CD4-positive, alpha-beta T cell (primary cell): Measurements from ENCODE around the gene CACNA2D4. TPM values are rescaled to one million over a fixed set of nuclear protein-coding genes. Genes with fewer than 3 reads are reported as not detected.
"Not testable (repeated sequence)": the region's sequence is repeated elsewhere in the genome, so short reads cannot be mapped to it uniquely, and the experiment has no call there.

Experiments used
- ATAC-seq: fragments of 200-7000 bp; cut with Tn5 transposase; one replicate; pipeline ENCODE4 v1.10.0; 2022; ENCODE audit warnings: mild to moderate bottlenecking; ENCODE audit not compliant: poor library complexity
- CTCF ChIA-PET: fragments of 350-600 bp; sonication (Branson Sonifier 250); formaldehyde crosslinking; loops from one replicate; lab custom pipeline; 2021; ENCODE audit warnings: antibody characterized with exemption, inconsistent platforms; lab: Charles Lee
- POLR2A ChIA-PET: fragments of 350-600 bp; sonication (Branson Sonifier 250); formaldehyde crosslinking; loops from one replicate; lab custom pipeline; 2021; ENCODE audit warnings: antibody characterized with exemption, inconsistent platforms; lab: Charles Lee
- DNase-seq, 14 experiments: peaks; one replicate each; pipeline ENCODE4 v3.0.0-alpha.2; 2013 to 2020; ENCODE audit warnings: mixed read lengths in 2 of 14
- H3K27ac ChIP-seq, 2 donors: one replicate each; pipeline versions ENCODE4 v1.5.1 to v1.7.0; 2013; ENCODE audit warnings: low read length in 2 of 2, low read depth in 1 of 2, mild to moderate bottlenecking in 1 of 2
- H3K27me3 ChIP-seq, 2 experiments: 1 replicate in 1 of 2; 2 replicates in 1 of 2; pipeline versions ENCODE4 v1.6.1 to v1.7.0; 2013; ENCODE audit warnings: low read length in 2 of 2, control low read depth in 1 of 2, mild to moderate bottlenecking in 1 of 2, moderate library complexity in 1 of 2; ENCODE audit not compliant: insufficient read depth in 2 of 2, control insufficient read depth in 1 of 2
- H3K36me3 ChIP-seq: one replicate; pipeline ENCODE4 v1.6.1; 2013; ENCODE audit warnings: low read length, control low read depth; ENCODE audit not compliant: insufficient read depth
- H3K4me1 ChIP-seq: one replicate; pipeline ENCODE4 v1.6.1; 2013; ENCODE audit warnings: low read length, control low read depth; ENCODE audit not compliant: insufficient read depth
- H3K4me3 ChIP-seq: one replicate; pipeline ENCODE4 v1.5.1; 2013; ENCODE audit warnings: mild to moderate bottlenecking, low read length, moderate library complexity
- H3K9me3 ChIP-seq, 2 experiments: 1 replicate in 1 of 2; 2 replicates in 1 of 2; pipeline versions ENCODE4 v1.6.1 to v1.7.0; 2013; ENCODE audit warnings: low read length in 2 of 2, mild to moderate bottlenecking in 2 of 2, control low read depth in 1 of 2, moderate library complexity in 1 of 2; ENCODE audit not compliant: control insufficient read depth in 1 of 2, insufficient read depth in 1 of 2
- H3K27ac Mint-ChIP-seq: one replicate; pipeline ENCODE4 v1.8.0; 2020; ENCODE audit warnings: mixed read lengths
- H3K27me3 Mint-ChIP-seq: one replicate; pipeline ENCODE4 v1.8.0; 2021; ENCODE audit warnings: mixed read lengths
- H3K36me3 Mint-ChIP-seq: one replicate; pipeline ENCODE4 v1.8.0; 2021; ENCODE audit warnings: low read depth, mixed read lengths
- H3K4me1 Mint-ChIP-seq: one replicate; pipeline ENCODE4 v1.8.0; 2021; ENCODE audit warnings: low read depth, mixed read lengths
- H3K4me3 Mint-ChIP-seq: one replicate; pipeline ENCODE4 v1.8.0; 2020; ENCODE audit warnings: mild to moderate bottlenecking, mixed read lengths
- H3K9me3 Mint-ChIP-seq: one replicate; pipeline ENCODE4 v1.8.0; 2020; ENCODE audit warnings: mixed read lengths
- intact Hi-C, 2 experiments: fragments of 100-400 bp; cut with DNase I in 1 of 2; cut with micrococcal nuclease in 1 of 2; formaldehyde crosslinking; loops; one replicate each; pipeline versions ENCODE4 v1.15.1 to v1.9.0; 2023 to 2025; cut with DNase I, micrococcal nuclease
- total RNA-seq, 174 experiments: library from RNA in 2 of 174; stranded (reverse) in 2 of 174; gene quantifications; one replicate each; pipeline ENCODE4 v1.2.3 and lab custom pipeline; 2021 to 2026
- TF ChIP-seq, protein P1 (sequence below): fragments of 200-600 bp; IDR thresholded peaks from one replicate; pipeline ENCODE4 v1.8.0; 2022; ENCODE audit warnings: antibody characterized with exemption, mild to moderate bottlenecking

CACNA2D4 gene
- total RNA-seq, 2 experiments from 2014 or later = 10.5 to 11.3 TPM

DNA sequence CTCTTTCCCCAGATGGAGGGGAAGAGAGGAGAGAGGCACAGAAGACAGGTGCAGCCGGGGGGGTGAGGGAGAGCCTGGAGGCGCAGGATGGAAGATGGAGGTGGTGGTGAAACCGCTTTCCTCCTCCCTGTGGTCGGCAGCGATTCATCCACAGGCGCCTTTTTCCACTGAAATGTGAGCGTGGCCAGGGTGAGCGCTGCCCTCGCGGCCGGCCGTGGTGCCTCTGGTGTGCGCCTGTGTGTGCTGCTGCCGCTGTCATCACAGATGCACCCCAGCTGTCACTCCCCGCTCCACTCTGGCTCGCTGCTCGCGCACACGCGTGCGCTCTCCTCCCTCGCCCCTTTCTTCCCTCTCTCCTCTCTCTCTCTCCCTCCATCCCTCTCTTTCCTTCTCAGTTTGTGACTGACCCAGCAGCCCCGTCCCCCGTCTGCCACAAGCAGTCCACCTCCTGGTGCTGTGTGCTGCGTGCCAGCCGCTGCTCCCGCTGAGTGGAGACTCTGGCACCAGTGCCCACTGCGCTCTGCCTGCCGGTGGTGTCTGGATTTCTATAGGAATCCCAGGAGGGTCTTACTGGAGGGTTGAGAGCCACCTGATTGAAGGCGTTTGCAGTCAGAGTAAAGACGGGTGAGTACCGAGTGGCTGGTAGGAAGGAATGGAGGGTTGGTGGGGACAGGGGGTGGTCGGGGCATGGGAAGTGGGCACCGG, 98.1 kb downstream of the CACNA2D4 start, which contains the start of gene LRTM2:
LRTM2 (plus strand) TSS at position 375 of the 705 bp plus-strand sequence. CDS start 7,584 bp downstream, outside the sequence.
- peaks cover 2% of the 10 kb centered on the region for H3K4me1 ChIP-seq
- H3K36me3 Mint-ChIP-seq = no peaks in the 10 kb centered on the region
- H3K9me3 Mint-ChIP-seq = no peaks in the 10 kb centered on the region
- ATAC-seq = no peak
- no peak within 1 kb of the TSS for H3K27ac Mint-ChIP-seq
- H3K27me3 Mint-ChIP-seq = peaks cover 40% of the 10 kb centered on the region
- TF ChIP-seq, protein P1, sequence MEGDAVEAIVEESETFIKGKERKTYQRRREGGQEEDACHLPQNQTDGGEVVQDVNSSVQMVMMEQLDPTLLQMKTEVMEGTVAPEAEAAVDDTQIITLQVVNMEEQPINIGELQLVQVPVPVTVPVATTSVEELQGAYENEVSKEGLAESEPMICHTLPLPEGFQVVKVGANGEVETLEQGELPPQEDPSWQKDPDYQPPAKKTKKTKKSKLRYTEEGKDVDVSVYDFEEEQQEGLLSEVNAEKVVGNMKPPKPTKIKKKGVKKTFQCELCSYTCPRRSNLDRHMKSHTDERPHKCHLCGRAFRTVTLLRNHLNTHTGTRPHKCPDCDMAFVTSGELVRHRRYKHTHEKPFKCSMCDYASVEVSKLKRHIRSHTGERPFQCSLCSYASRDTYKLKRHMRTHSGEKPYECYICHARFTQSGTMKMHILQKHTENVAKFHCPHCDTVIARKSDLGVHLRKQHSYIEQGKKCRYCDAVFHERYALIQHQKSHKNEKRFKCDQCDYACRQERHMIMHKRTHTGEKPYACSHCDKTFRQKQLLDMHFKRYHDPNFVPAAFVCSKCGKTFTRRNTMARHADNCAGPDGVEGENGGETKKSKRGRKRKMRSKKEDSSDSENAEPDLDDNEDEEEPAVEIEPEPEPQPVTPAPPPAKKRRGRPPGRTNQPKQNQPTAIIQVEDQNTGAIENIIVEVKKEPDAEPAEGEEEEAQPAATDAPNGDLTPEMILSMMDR = no peak
- peaks cover 0 to 6% of the 10 kb centered on the region in 2 experiments for H3K9me3 ChIP-seq
- intact Hi-C loops = no loop called here
- no peaks in the 10 kb centered on the region for H3K36me3 ChIP-seq
- no peak for DNase-seq
- no peak within 1 kb of the TSS for H3K27ac ChIP-seq
- peaks cover 23 to 34% of the 10 kb centered on the region in 2 experiments for H3K27me3 ChIP-seq
- ChIA-PET POLR2A (no interaction called here), CTCF (no interaction called here)
- H3K4me1 Mint-ChIP-seq = no peaks in the 10 kb centered on the region
- no peak within 1 kb of the TSS for H3K4me3 ChIP-seq
- H3K4me3 Mint-ChIP-seq = no peak within 1 kb of the TSS

DNA sequence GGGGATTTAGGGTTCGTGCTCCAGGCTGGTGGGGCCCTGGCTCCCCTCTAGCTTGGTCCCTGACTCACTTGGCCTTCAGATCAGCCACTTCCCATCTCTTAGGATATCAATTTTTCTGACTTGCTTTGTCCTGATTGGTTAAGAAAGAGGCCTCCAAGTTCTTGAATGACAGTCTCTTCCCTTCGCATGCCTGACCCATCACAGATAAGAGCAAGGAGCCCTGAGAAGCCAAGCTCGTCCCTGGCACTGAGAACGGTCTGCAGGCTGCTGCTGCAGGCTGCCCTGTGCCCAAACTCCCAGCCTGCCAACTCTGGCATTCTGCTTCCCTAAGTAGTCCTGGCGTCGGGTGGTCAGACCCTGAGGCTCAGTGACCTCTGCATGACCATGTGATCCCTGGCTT, 98.9 kb downstream of the CACNA2D4 start:
- ATAC-seq (no peak), DNase-seq (no peak)
- H3K36me3 ChIP-seq = no peaks in the 10 kb centered on the region
- H3K4me1 ChIP-seq = peaks cover 2% of the 10 kb centered on the region
- TF ChIP-seq, protein P1 = no peak
- peaks cover 0 to 6% of the 10 kb centered on the region in 2 experiments for H3K9me3 ChIP-seq
- Mint-ChIP-seq H3K27ac (no peak overlapping the region), H3K36me3 (no peaks in the 10 kb centered on the region), H3K9me3 (no peaks in the 10 kb centered on the region), H3K27me3 (peaks cover 40% of the 10 kb centered on the region), H3K4me3 (no peak overlapping the region), H3K4me1 (no peaks in the 10 kb centered on the region)
- H3K27me3 ChIP-seq = peaks cover 23 to 34% of the 10 kb centered on the region in 2 experiments
- ChIA-PET CTCF (no interaction called here), POLR2A (no interaction called here)
- intact Hi-C loops = no loop called here
- H3K4me3 ChIP-seq = no peak overlapping the region
- H3K27ac ChIP-seq = no peak overlapping the region

DNA sequence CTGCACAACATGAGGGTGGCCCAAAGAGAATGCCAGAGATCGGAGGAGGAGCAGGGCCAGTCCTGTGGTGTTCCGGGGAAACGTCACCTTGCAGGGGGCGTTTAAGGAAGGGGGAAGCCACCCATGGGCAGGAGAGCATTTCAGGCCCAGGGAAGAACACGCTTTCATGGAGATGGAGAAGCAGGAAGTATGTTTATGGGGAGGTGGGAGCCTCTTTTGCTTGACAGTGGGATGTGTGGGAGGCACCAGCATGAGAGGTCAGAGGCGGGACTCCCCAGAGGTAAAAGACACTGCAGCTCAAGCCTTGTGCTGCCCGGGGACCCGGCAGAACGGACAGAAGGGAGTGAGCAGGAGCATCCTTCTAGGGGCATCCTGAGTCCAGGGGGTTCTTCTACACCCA, 99.4 kb downstream of the CACNA2D4 start:
- Mint-ChIP-seq H3K27ac (no peak overlapping the region), H3K4me3 (no peak overlapping the region), H3K9me3 (no peaks in the 10 kb centered on the region), H3K27me3 (peaks cover 38% of the 10 kb centered on the region), H3K36me3 (no peaks in the 10 kb centered on the region), H3K4me1 (no peaks in the 10 kb centered on the region)
- intact Hi-C loops = no loop called here
- ChIA-PET CTCF (no interaction called here), POLR2A (no interaction called here)
- no peak overlapping the region for H3K27ac ChIP-seq
- H3K4me3 ChIP-seq = no peak overlapping the region
- H3K27me3 ChIP-seq = peaks cover 23 to 34% of the 10 kb centered on the region in 2 experiments
- H3K36me3 ChIP-seq = no peaks in the 10 kb centered on the region
- TF ChIP-seq, protein P1 = no peak
- peaks cover 2% of the 10 kb centered on the region for H3K4me1 ChIP-seq
- DNase-seq = no peak
- no peak for ATAC-seq
- H3K9me3 ChIP-seq = peaks cover 0 to 6% of the 10 kb centered on the region in 2 experiments

- H3K27ac Mint-ChIP-seq, H3K4me3 ChIP-seq, CTCF ChIA-PET, intact Hi-C loops, H3K4me3 Mint-ChIP-seq, POLR2A ChIA-PET, H3K4me1 Mint-ChIP-seq, DNase-seq, H3K36me3 ChIP-seq, ATAC-seq, H3K9me3 Mint-ChIP-seq, H3K36me3 Mint-ChIP-seq, H3K27ac ChIP-seq, H3K9me3 ChIP-seq: not testable (repeated sequence)
- H3K27me3 ChIP-seq = peaks cover 23 to 31% of the 10 kb centered on the region in 2 experiments
- peaks cover 32% of the 10 kb centered on the region for H3K27me3 Mint-ChIP-seq
- peaks cover 12% of the 10 kb centered on the region for H3K4me1 ChIP-seq
Observed at GRCh38 chr12:1817928-1818327, 100.5 kb downstream of the CACNA2D4 start.
